Trophoblast cell (in vitro differentiated cells and primary cell): ENCODE results near the gene NOTCH3.

ENCODE experiments used
- DNase-seq, 2 donors: peaks; one replicate each; pipeline ENCODE4 v3.0.0-alpha.2; 2016
- H2AFZ ChIP-seq: 2 replicates; pipeline ENCODE4 v1.6.1; 2013; ENCODE audit warnings: low read length, moderate library complexity, mild to moderate bottlenecking; ENCODE audit not compliant: insufficient read depth, poor library complexity
- H2AK5ac ChIP-seq: 2 replicates; pipeline ENCODE4 v1.6.1; 2013; ENCODE audit warnings: mild to moderate bottlenecking, low read length
- H2BK120ac ChIP-seq: 2 replicates; pipeline ENCODE4 v1.6.1; 2013; ENCODE audit warnings: low read length, mild to moderate bottlenecking, moderate library complexity; ENCODE audit not compliant: insufficient read depth, poor library complexity
- H2BK12ac ChIP-seq: 2 replicates; pipeline ENCODE4 v1.6.1; 2013; ENCODE audit warnings: mild to moderate bottlenecking, low read length, moderate library complexity
- H2BK5ac ChIP-seq: 2 replicates; pipeline ENCODE4 v1.6.1; 2013; ENCODE audit warnings: low read length, low read depth, moderate library complexity, mild to moderate bottlenecking; ENCODE audit not compliant: poor library complexity
- H3K14ac ChIP-seq: 2 replicates; pipeline ENCODE4 v1.6.1; 2013; ENCODE audit warnings: mild to moderate bottlenecking, low read length
- H3K18ac ChIP-seq: 2 replicates; pipeline ENCODE4 v1.6.1; 2013; ENCODE audit warnings: mild to moderate bottlenecking, low read length
- H3K23ac ChIP-seq: 2 replicates; pipeline ENCODE4 v1.6.1; 2013; ENCODE audit warnings: low read length
- H3K27ac ChIP-seq: 2 replicates; pipeline ENCODE4 v1.5.1; 2013; ENCODE audit warnings: low read depth, mild to moderate bottlenecking, inconsistent platforms, low read length, moderate library complexity
- H3K27me3 ChIP-seq: 2 replicates; pipeline ENCODE4 v1.6.1; 2013; ENCODE audit warnings: inconsistent platforms, mild to moderate bottlenecking, low read length, moderate library complexity; ENCODE audit not compliant: insufficient read depth
- H3K36me3 ChIP-seq, 2 experiments: 1 replicate in 1 of 2; 2 replicates in 1 of 2; pipeline ENCODE4 v1.6.1; 2013; ENCODE audit warnings: low read length in 2 of 2, mild to moderate bottlenecking in 2 of 2, moderate library complexity in 1 of 2; ENCODE audit not compliant: insufficient read depth in 2 of 2, control insufficient read depth in 1 of 2
- H3K4ac ChIP-seq: 2 replicates; pipeline ENCODE4 v1.6.1; 2013; ENCODE audit warnings: low read depth, mild to moderate bottlenecking, low read length, moderate library complexity
- H3K4me1 ChIP-seq, 2 experiments: 1 replicate in 1 of 2; 2 replicates in 1 of 2; pipeline ENCODE4 v1.6.1; 2013; ENCODE audit warnings: low read length in 2 of 2, mild to moderate bottlenecking in 2 of 2, moderate library complexity in 1 of 2; ENCODE audit not compliant: insufficient read depth in 2 of 2, control insufficient read depth in 1 of 2
- H3K4me2 ChIP-seq: 2 replicates; pipeline ENCODE4 v1.6.1; 2013; ENCODE audit warnings: inconsistent platforms, mild to moderate bottlenecking, low read length, moderate library complexity
- H3K4me3 ChIP-seq: 2 replicates; pipeline ENCODE4 v1.5.1; 2013; ENCODE audit warnings: mild to moderate bottlenecking, low read depth, low read length, inconsistent platforms
- H3K79me1 ChIP-seq: one replicate; pipeline ENCODE4 v1.6.1; 2013; ENCODE audit warnings: low read length
- H3K79me2 ChIP-seq: 2 replicates; pipeline ENCODE4 v1.6.1; 2013; ENCODE audit warnings: low read length, mild to moderate bottlenecking; ENCODE audit not compliant: control insufficient read depth, insufficient read depth, poor library complexity
- H3K9ac ChIP-seq: 2 replicates; pipeline ENCODE4 v1.6.1; 2013; ENCODE audit warnings: mild to moderate bottlenecking, low read length
- H3K9me3 ChIP-seq: 2 replicates; pipeline ENCODE4 v1.6.1; 2013; ENCODE audit warnings: low read depth, mild to moderate bottlenecking, control low read depth, inconsistent platforms, low read length; ENCODE audit not compliant: insufficient read depth
- H4K12ac ChIP-seq: 2 replicates; pipeline ENCODE4 v1.6.1; 2013; ENCODE audit warnings: low read depth, mild to moderate bottlenecking, low read length, moderate library complexity
- H4K8ac ChIP-seq: 2 replicates; pipeline ENCODE4 v1.6.1; 2013; ENCODE audit warnings: low read depth, mild to moderate bottlenecking, low read length, moderate library complexity
- H4K91ac ChIP-seq: one replicate; pipeline ENCODE4 v1.6.1; 2013; ENCODE audit warnings: low read depth, mild to moderate bottlenecking, low read length, moderate library complexity
- WGBS: extraction: QIAGEN DNeasy Blood & Tissue Kit; methylation state at CpG from one replicate; pipeline ENCODE4 v1.1.7; 2013; ENCODE audit warnings: missing lambda C conversion rate; ENCODE audit not compliant: insufficient read length, insufficient coverage; ENCODE audit errors: extremely low coverage; 5-methylcytosine and 5-hydroxymethylcytosine counted together

Gene NOTCH3

GRCh38 chr19:15123900-15124299 lies 76.9 kb downstream of the NOTCH3 start:
- Histone ChIP-seq H3K4me3 (no peak overlapping the region), H3K36me3 (peaks cover 35 to 36% of the 10 kb centered on the region in 2 experiments), H3K4ac (no peak overlapping the region), H2AFZ (no peak overlapping the region), H2AK5ac (no peak overlapping the region), H2BK12ac (no peak overlapping the region), H3K14ac (no peak overlapping the region), H4K12ac (no peak overlapping the region), H3K4me2 (no peak overlapping the region), H3K79me2 (peaks cover 2% of the 10 kb centered on the region), H3K18ac (peak overlapping the region; percentile 74), H2BK120ac (no peak overlapping the region), H2BK5ac (no peak overlapping the region), H3K4me1 (peaks cover 0 to 5% of the 10 kb centered on the region in 2 experiments), H4K8ac (no peak overlapping the region), H3K9me3 (no peaks in the 10 kb centered on the region), H3K9ac (no peak overlapping the region), H3K27ac (no peak overlapping the region), H4K91ac (no peak overlapping the region), H3K23ac (no peak overlapping the region), H3K79me1 (peaks cover 12% of the 10 kb centered on the region), H3K27me3 (no peaks in the 10 kb centered on the region)
- no peak for DNase-seq
- no CpG with 5 or more reads among the region's 5 CpGs for WGBS

- H4K12ac ChIP-seq: no peak overlapping the region
- WGBS: no CpG with 5 or more reads among the region's 22 CpGs
- no peak overlapping the region for H4K8ac ChIP-seq
- no peak overlapping the region for H2BK5ac ChIP-seq
- H3K79me1 ChIP-seq: peaks cover 12% of the 10 kb centered on the region
- H3K4me3 ChIP-seq: no peak overlapping the region
- peak overlapping the region; percentile 2 for H3K18ac ChIP-seq
- H2BK12ac ChIP-seq: no peak overlapping the region
- H4K91ac ChIP-seq: no peak overlapping the region
- no peak overlapping the region for H2AFZ ChIP-seq
- no peak overlapping the region for H2AK5ac ChIP-seq
- no peak overlapping the region for H3K4ac ChIP-seq
- no peak overlapping the region for H3K4me2 ChIP-seq
- no peak overlapping the region for H3K23ac ChIP-seq
- H3K14ac ChIP-seq: no peak overlapping the region
- no peak overlapping the region for H3K9ac ChIP-seq
- H3K27me3 ChIP-seq: no peaks in the 10 kb centered on the region
- no peak for DNase-seq
- no peaks in the 10 kb centered on the region for H3K9me3 ChIP-seq
- H3K4me1 ChIP-seq: peaks cover 4 to 9% of the 10 kb centered on the region in 2 experiments
- peaks cover 2% of the 10 kb centered on the region for H3K79me2 ChIP-seq
- H3K27ac ChIP-seq: no peak overlapping the region
- H3K36me3 ChIP-seq: peaks cover 40 to 42% of the 10 kb centered on the region in 2 experiments
- H2BK120ac ChIP-seq: no peak overlapping the region
Observed at GRCh38 chr19:15123031-15123890, 77.5 kb downstream of the NOTCH3 start.

- no peak overlapping the region for H2BK120ac ChIP-seq
- no peak overlapping the region for H2BK5ac ChIP-seq
- no peak overlapping the region for H4K8ac ChIP-seq
- H3K27ac ChIP-seq: no peak overlapping the region
- peaks cover 4 to 12% of the 10 kb centered on the region in 2 experiments for H3K4me1 ChIP-seq
- H3K4ac ChIP-seq: no peak overlapping the region
- H3K14ac ChIP-seq: no peak overlapping the region
- H3K4me3 ChIP-seq: no peak overlapping the region
- H3K79me1 ChIP-seq: peaks cover 12% of the 10 kb centered on the region
- no peak overlapping the region for H3K18ac ChIP-seq
- H3K23ac ChIP-seq: no peak overlapping the region
- peaks cover 3% of the 10 kb centered on the region for H3K9me3 ChIP-seq
- no peak overlapping the region for H2AFZ ChIP-seq
- no peak for DNase-seq
- H2AK5ac ChIP-seq: no peak overlapping the region
- H2BK12ac ChIP-seq: no peak overlapping the region
- no peak overlapping the region for H3K9ac ChIP-seq
- H3K27me3 ChIP-seq: no peaks in the 10 kb centered on the region
- 100% methylated on average over 2 of the region's 21 CpGs for WGBS
- no peak overlapping the region for H3K4me2 ChIP-seq
- H3K36me3 ChIP-seq: peaks cover 47 to 50% of the 10 kb centered on the region in 2 experiments
- H3K79me2 ChIP-seq: peaks cover 2% of the 10 kb centered on the region
- H4K91ac ChIP-seq: no peak overlapping the region
- H4K12ac ChIP-seq: no peak overlapping the region
Observed at GRCh38 chr19:15122331-15123030, 78.3 kb downstream of the NOTCH3 start.

DNA sequence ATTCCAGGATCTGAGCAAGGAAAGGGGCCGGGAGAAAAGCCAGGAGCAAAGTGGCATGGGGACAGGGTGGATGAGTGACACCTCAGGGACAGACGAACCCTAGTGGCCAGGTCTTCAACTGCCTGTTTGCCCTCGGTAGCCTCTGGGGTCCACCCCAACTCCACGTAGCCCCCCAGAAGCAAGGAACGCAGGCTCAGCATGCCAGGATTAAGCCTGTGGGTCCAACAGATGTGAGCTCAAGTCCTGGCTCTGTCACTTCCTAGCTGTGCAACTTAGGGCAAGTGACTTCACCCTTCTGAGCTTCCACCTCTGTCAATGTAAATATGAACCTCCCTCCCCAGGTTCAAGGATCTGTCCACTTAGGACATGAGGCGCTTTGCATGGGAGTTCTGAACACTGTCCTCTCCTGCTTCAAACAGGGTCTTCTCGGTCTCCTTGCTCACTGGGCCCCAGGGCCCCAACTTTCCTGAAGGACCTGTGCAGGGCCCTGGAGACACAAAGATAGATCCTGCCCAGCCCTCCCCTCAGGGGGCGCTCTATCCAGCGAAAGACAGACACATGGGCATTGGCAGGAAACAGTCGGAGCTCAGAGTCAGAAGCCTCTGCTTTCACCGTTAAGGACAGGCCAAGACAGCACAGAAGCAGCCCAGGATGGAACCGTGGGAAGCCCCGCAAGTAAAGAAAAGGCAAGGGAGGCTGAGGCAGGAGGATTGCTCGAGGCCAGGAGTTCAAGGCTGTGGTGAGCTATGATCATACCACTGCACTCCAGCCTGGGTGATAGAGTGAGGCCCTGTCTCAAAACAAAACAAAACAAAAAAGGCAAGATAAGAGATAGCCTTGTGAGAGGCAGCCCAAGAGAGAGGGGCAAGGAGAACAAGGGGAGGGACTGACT lies 80.4 kb downstream of the NOTCH3 start:
- Histone ChIP-seq H3K9ac (no peak overlapping the region), H3K4me1 (peaks cover 4 to 12% of the 10 kb centered on the region in 2 experiments), H2BK5ac (no peak overlapping the region), H4K8ac (no peak overlapping the region), H3K14ac (no peak overlapping the region), H3K27ac (no peak overlapping the region), H3K79me1 (peaks cover 10% of the 10 kb centered on the region), H4K12ac (no peak overlapping the region), H3K36me3 (peaks cover 68 to 70% of the 10 kb centered on the region in 2 experiments), H3K4me3 (no peak overlapping the region), H3K23ac (no peak overlapping the region), H3K4me2 (no peak overlapping the region), H2AFZ (no peak overlapping the region), H4K91ac (no peak overlapping the region), H2BK12ac (no peak overlapping the region), H3K4ac (no peak overlapping the region), H2BK120ac (no peak overlapping the region), H3K18ac (no peak overlapping the region), H3K9me3 (peaks cover 5% of the 10 kb centered on the region), H2AK5ac (no peak overlapping the region), H3K79me2 (peaks cover under 1% of the 10 kb centered on the region), H3K27me3 (no peaks in the 10 kb centered on the region)
- no peak for DNase-seq
- WGBS: no CpG with 5 or more reads among the region's 14 CpGs
